Suprapubic skin (tissue), 4 donors: ENCODE results near the gene MLPH. TPM values are rescaled to one million over a fixed set of nuclear protein-coding genes. Genes with fewer than 3 reads are reported as not detected.
A peak's percentile ranks its signal among the peaks of the same experiment; 100 is the strongest.

Source experiments
- DNase-seq, 2 donors: peaks; one replicate each; pipeline ENCODE4 v3.0.0-alpha.2; 2019; ENCODE audit warnings: low spot score in 2 of 2
- H3K27ac ChIP-seq: fragments of 200-600 bp; sonication (generic); one replicate; pipeline ENCODE4 v1.5.1; 2019
- H3K27me3 ChIP-seq: fragments of 200-600 bp; sonication (generic); one replicate; pipeline ENCODE4 v1.5.1; 2019
- H3K36me3 ChIP-seq: fragments of 200-600 bp; sonication (generic); one replicate; pipeline ENCODE4 v1.5.1; 2019
- H3K4me1 ChIP-seq: fragments of 200-600 bp; sonication (generic); one replicate; pipeline ENCODE4 v1.5.1; 2019
- H3K4me3 ChIP-seq: fragments of 200-600 bp; sonication (generic); one replicate; pipeline ENCODE4 v1.5.1; 2019; ENCODE audit warnings: mild to moderate bottlenecking
- H3K9me3 ChIP-seq: fragments of 200-600 bp; sonication (generic); one replicate; pipeline ENCODE4 v1.5.1; 2019
- EP300 ChIP-seq: sonication (generic); formaldehyde crosslinking; IDR thresholded peaks from one replicate; pipeline ENCODE4 v1.6.1; 2017; ENCODE audit warnings: antibody characterized with exemption
- POLR2A ChIP-seq, 2 donors: fragments of 450-650 bp; IDR thresholded peaks; one replicate each; pipeline ENCODE4 v1.6.1; 2017; ENCODE audit warnings: antibody characterized with exemption in 2 of 2, mild to moderate bottlenecking in 2 of 2, moderate library complexity in 2 of 2
- POLR2AphosphoS5 ChIP-seq, 3 donors: sonication (generic); formaldehyde crosslinking; IDR thresholded peaks; one replicate each; pipeline ENCODE4 v1.6.1; 2017; ENCODE audit warnings: antibody characterized with exemption in 3 of 3
- WGBS: methylation state at CpG from one replicate; pipeline ENCODE4 v1.1.5; 2018; 5-methylcytosine and 5-hydroxymethylcytosine counted together
- total RNA-seq, 4 donors: library from RNA; depleted of rRNA; stranded (reverse); fragments of >200 nt; gene quantifications; one replicate each; pipeline ENCODE4 v1.1.0, GENCODE V29; 2016
- TF ChIP-seq, protein P1 (sequence below), 2 donors: fragments of 200-600 bp in 1 of 2; fragments of 450-650 bp in 1 of 2; sonication (generic) in 1 of 2; IDR thresholded peaks; one replicate each; pipeline ENCODE4 v1.5.1; 2016 to 2019; ENCODE audit warnings: antibody characterized with exemption in 2 of 2, mild to moderate bottlenecking in 1 of 2, moderate library complexity in 1 of 2

Gene MLPH
- total RNA-seq, 4 donors from 2014 or later, result 8.8 to 41.1 (median 24.4) TPM

DNA sequence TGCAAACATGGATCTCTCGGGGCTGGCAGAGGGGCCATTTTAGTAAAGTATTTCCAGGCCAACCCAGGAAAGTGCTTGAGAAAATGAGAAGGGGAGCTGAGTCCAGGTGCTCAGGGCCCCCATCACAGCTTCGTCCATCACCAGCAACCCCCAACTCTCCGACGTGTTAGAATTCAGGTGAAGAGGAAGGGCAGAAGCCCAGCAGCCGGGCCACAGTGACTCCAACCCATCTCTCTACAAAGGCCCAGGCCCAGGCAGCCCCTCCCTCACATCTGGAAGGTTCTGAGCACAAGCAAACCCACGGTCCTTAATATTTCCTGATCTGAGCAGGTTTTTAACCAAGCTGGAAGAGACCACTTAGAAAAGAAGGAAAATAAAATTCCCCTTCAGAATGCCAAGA, 38.4 kb upstream of the MLPH start:
- peak overlapping the region; percentile 74 for H3K27ac ChIP-seq
- no peaks in the 10 kb centered on the region for H3K9me3 ChIP-seq
- 80% methylated on average over 6 of the region's 6 CpGs for WGBS
- peaks cover 12% of the 10 kb centered on the region for H3K4me1 ChIP-seq
- H3K36me3 ChIP-seq, result no peaks in the 10 kb centered on the region
- TF ChIP-seq POLR2A (IDR thresholded peaks at IDR 0.05) (no peak), EP300 (no peak), POLR2AphosphoS5 (IDR thresholded peaks at IDR 0.05) (no peak)
- TF ChIP-seq, protein P1, sequence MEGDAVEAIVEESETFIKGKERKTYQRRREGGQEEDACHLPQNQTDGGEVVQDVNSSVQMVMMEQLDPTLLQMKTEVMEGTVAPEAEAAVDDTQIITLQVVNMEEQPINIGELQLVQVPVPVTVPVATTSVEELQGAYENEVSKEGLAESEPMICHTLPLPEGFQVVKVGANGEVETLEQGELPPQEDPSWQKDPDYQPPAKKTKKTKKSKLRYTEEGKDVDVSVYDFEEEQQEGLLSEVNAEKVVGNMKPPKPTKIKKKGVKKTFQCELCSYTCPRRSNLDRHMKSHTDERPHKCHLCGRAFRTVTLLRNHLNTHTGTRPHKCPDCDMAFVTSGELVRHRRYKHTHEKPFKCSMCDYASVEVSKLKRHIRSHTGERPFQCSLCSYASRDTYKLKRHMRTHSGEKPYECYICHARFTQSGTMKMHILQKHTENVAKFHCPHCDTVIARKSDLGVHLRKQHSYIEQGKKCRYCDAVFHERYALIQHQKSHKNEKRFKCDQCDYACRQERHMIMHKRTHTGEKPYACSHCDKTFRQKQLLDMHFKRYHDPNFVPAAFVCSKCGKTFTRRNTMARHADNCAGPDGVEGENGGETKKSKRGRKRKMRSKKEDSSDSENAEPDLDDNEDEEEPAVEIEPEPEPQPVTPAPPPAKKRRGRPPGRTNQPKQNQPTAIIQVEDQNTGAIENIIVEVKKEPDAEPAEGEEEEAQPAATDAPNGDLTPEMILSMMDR (IDR thresholded peaks at IDR 0.05), result no peak
- no peaks in the 10 kb centered on the region for H3K27me3 ChIP-seq
- no peak for DNase-seq
- no peak overlapping the region for H3K4me3 ChIP-seq

DNA sequence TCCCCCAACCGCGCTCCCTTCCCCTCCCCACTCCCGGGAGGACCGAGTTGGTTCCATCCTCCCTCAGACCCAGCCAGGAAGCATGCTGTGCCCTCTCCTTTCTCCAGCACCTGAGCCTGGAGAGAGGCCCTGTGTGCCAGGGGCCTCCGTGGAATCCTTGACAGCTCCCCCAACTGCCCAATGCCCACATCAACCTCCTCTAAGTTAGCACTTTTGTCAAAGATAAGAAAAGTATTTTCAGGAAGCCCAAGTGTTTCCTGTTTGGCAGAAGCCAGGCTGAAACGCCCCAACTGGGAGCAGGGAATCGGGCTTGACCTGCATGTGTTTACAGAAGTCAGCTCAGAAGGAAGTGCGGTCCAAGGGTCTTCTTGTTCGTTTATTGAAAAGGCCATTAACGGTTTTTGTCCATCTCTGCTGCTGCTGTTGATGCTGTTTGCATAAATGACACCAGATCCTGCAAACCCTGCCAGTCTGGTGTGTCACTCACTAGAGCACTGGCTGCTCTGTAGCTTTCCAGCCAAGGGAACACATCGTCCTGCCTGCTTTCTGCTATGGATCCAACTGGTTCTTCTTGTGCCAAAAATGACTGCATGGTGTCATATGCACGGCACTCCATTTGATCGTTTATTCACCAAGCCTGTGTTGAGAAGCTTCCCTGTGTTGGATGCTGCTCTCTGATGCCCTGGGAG, 37.7 kb upstream of the MLPH start:
- Histone ChIP-seq H3K4me1 (peaks cover 12% of the 10 kb centered on the region), H3K9me3 (no peaks in the 10 kb centered on the region), H3K36me3 (no peaks in the 10 kb centered on the region), H3K27me3 (no peaks in the 10 kb centered on the region), H3K4me3 (no peak overlapping the region), H3K27ac (peak overlapping the region; percentile 74)
- TF ChIP-seq, protein P1 (IDR thresholded peaks at IDR 0.05), result no peak
- TF ChIP-seq POLR2AphosphoS5 (IDR thresholded peaks at IDR 0.05), result peak in 1 of 3 donors; percentile 81
- WGBS, result 41% methylated on average over 13 of the region's 13 CpGs
- DNase-seq, result no peak

DNA sequence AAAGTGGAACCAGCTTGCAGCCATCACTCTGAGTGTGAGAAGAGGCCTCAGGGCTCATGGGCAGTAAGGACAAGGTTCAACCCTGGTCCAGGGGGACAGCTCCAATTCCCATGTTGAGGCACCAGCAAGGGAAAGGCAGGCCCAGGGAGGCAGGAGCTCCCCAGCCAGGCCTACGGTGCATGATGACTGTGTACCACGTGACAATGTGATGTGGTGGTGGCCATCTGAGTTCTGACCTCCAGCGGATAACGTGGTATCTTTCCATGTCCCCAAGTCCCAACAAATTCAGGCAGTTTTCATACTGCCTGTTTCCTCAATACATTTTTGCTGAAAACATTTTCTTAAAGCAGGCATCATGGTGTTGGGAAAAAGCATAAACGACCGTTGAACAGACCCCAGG, 36.9 kb upstream of the MLPH start:
- Histone ChIP-seq H3K9me3 (no peaks in the 10 kb centered on the region), H3K4me3 (no peak overlapping the region), H3K27ac (peak overlapping the region; percentile 74), H3K4me1 (peaks cover 12% of the 10 kb centered on the region), H3K27me3 (no peaks in the 10 kb centered on the region), H3K36me3 (no peaks in the 10 kb centered on the region)
- 96% methylated on average over 6 of the region's 6 CpGs for WGBS
- no peak for DNase-seq
- TF ChIP-seq, protein P1 (IDR thresholded peaks at IDR 0.05), result no peak
- no peak for TF ChIP-seq POLR2AphosphoS5 (IDR thresholded peaks at IDR 0.05)
- TF ChIP-seq POLR2A (IDR thresholded peaks at IDR 0.05), result no peak
- no peak for TF ChIP-seq EP300

GRCh38 chr2:237450583-237450982, 36.5 kb upstream of the MLPH start:
- no peak for DNase-seq
- no peak overlapping the region for H3K4me3 ChIP-seq
- no peaks in the 10 kb centered on the region for H3K27me3 ChIP-seq
- no peaks in the 10 kb centered on the region for H3K9me3 ChIP-seq
- no peaks in the 10 kb centered on the region for H3K36me3 ChIP-seq
- peaks cover 12% of the 10 kb centered on the region for H3K4me1 ChIP-seq
- TF ChIP-seq, protein P1 (IDR thresholded peaks at IDR 0.05), result no peak
- TF ChIP-seq EP300 (no peak), POLR2A (IDR thresholded peaks at IDR 0.05) (no peak), POLR2AphosphoS5 (IDR thresholded peaks at IDR 0.05) (no peak)
- WGBS, result 91% methylated on average over 10 of the region's 13 CpGs
- no peak overlapping the region for H3K27ac ChIP-seq

DNA sequence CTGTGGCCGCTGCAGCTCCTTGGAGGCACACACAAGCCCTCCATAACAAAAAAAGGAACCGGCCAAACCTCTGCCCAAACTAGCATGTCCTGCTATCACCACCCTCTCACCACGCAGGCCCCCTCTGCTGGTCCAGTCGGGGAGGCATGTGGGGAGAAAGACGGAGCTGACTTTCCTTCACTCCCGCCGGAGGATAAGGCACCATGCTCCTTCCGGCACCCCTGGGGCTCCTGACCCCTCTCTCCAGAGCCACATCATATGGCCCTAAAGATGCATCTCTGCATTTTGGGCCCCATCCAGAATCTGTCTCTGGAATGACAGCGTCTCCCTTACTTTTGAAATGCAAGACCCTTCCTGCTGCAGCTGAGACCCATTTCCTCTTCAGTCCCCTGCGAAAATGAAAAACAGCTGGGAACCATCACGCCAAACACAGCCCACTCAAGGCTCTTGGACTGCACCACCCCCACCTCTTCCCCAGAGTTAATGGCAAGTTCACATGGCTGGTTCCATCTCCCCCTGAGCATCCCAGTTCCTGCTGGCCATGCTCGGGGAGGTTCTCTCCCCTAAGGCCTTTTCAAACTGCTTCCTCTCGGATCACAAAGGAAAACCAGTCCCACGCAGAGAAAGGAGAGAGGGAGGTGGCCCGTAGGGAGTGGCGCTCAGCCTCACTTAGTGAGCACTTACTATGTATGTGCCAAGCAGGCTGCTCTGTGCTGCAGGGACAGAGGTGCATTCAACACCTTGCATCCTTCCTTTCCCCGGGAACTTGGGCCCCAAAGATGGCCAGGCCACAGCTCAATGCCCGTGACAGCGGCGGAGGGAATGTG, 35.2 kb upstream of the MLPH start:
- DNase-seq, result no peak
- H3K27ac ChIP-seq, result no peak overlapping the region

More for the DNA sequence above, 35.2 kb upstream of the MLPH start:
- H3K27me3 ChIP-seq, result no peaks in the 10 kb centered on the region
- 70% methylated on average over 16 of the region's 20 CpGs for WGBS
- H3K4me1 ChIP-seq, result peaks cover 12% of the 10 kb centered on the region
- TF ChIP-seq POLR2A (IDR thresholded peaks at IDR 0.05) (no peak), EP300 (no peak), POLR2AphosphoS5 (IDR thresholded peaks at IDR 0.05) (no peak)
- TF ChIP-seq, protein P1 (IDR thresholded peaks at IDR 0.05), result no peak
- no peaks in the 10 kb centered on the region for H3K36me3 ChIP-seq
- H3K4me3 ChIP-seq, result no peak overlapping the region
- no peaks in the 10 kb centered on the region for H3K9me3 ChIP-seq
